SU-DHL-6 (cell line): Measurements from ENCODE around the gene LRRC25.

Experiments
- H2AFZ ChIP-seq: fragments of 200-600 bp; sonication (generic); 2 replicates; pipeline ENCODE4 v1.6.1; 2014; ENCODE audit warnings: low read depth, mild to moderate bottlenecking, moderate library complexity, mixed read lengths, antibody characterized with exemption, low read length; ENCODE audit not compliant: severe bottlenecking
- H3F3A ChIP-seq: fragments of 200-600 bp; shearing (Covaris generic); 2 replicates; pipeline ENCODE4 v1.6.0; 2016; ENCODE audit warnings: antibody characterized with exemption, mild to moderate bottlenecking; ENCODE audit not compliant: insufficient read depth
- H3K27ac ChIP-seq: fragments of 200-600 bp; sonication (generic); 2 replicates; pipeline ENCODE4 v1.5.1; 2016; ENCODE audit warnings: low read depth, mild to moderate bottlenecking, low read length, moderate library complexity, mixed read lengths
- H3K27me3 ChIP-seq: fragments of 200-600 bp; sonication (generic), shearing (Covaris generic); 2 replicates; pipeline ENCODE4 v1.6.0; 2014; ENCODE audit warnings: mild to moderate bottlenecking, low read length
- H3K36me3 ChIP-seq: fragments of 200-600 bp; sonication (generic); 2 replicates; pipeline ENCODE4 v1.6.1; 2014; ENCODE audit warnings: mild to moderate bottlenecking, low read length, mixed read lengths
- H3K4me2 ChIP-seq: fragments of 300-600, 200-600 bp; shearing (Covaris generic), sonication (generic); 2 replicates; pipeline ENCODE4 v1.6.0; 2014; ENCODE audit warnings: low read length, low read depth, mild to moderate bottlenecking; ENCODE audit not compliant: poor library complexity, severe bottlenecking
- H3K4me3 ChIP-seq: fragments of 200-600 bp; sonication (generic); 2 replicates; pipeline ENCODE4 v1.5.1; 2014; ENCODE audit warnings: antibody characterized with exemption, low read length, mild to moderate bottlenecking, mixed read lengths; ENCODE audit not compliant: insufficient read depth, poor library complexity, severe bottlenecking
- H3K79me2 ChIP-seq: fragments of 200-600 bp; sonication (generic); 2 replicates; pipeline ENCODE4 v1.6.1; 2014; ENCODE audit warnings: mild to moderate bottlenecking, low read length, moderate library complexity; ENCODE audit not compliant: insufficient read depth
- H3K9ac ChIP-seq: fragments of 200-600 bp; sonication (generic); 2 replicates; pipeline ENCODE4 v1.7.0; 2014; ENCODE audit warnings: mild to moderate bottlenecking, low read length
- H3K9me2 ChIP-seq: fragments of 200-600 bp; sonication (generic); replicated peaks from 2 replicates; pipeline ENCODE4 v1.6.1; 2014; ENCODE audit warnings: low read length; ENCODE audit not compliant: insufficient read depth
- H3K9me3 ChIP-seq: fragments of 200-600 bp; sonication (generic); 2 replicates; pipeline ENCODE4 v1.6.1; 2014; ENCODE audit warnings: low read length, mixed read lengths; ENCODE audit not compliant: insufficient read depth
- H4K20me1 ChIP-seq: fragments of 200-600 bp; sonication (generic); 2 replicates; pipeline ENCODE4 v1.6.1; 2014; ENCODE audit warnings: low read depth, mild to moderate bottlenecking, antibody characterized with exemption, low read length, moderate library complexity, mixed read lengths
- EZH2phosphoT487 ChIP-seq: fragments of 200-600 bp; sonication (generic), shearing (Covaris generic); conservative IDR thresholded peaks from 2 replicates; pipeline ENCODE4 v1.6.1; 2018; ENCODE audit warnings: mild to moderate bottlenecking, antibody characterized with exemption, low read length, moderate library complexity, mixed read lengths
- TF ChIP-seq, protein P1 (sequence below): fragments of 200-600 bp; sonication (generic); IDR thresholded peaks from one replicate; pipeline ENCODE4 v1.5.1; 2017; ENCODE audit warnings: antibody characterized with exemption, mild to moderate bottlenecking, low read length, moderate library complexity; ENCODE audit not compliant: insufficient read depth, poor library complexity, severe bottlenecking

The LRRC25 gene

GRCh38 chr19:18380843-18381242 is 16.6 kb downstream of the LRRC25 start:
- Histone ChIP-seq H2AFZ (no peak overlapping the region), H4K20me1 (no peaks in the 10 kb centered on the region), H3K27me3 (no peaks in the 10 kb centered on the region), H3K9ac (no peak overlapping the region), H3K4me3 (no peak overlapping the region), H3K4me2 (no peak overlapping the region), H3F3A (no peaks in the 10 kb centered on the region), H3K9me3 (no peaks in the 10 kb centered on the region), H3K27ac (no peak overlapping the region), H3K79me2 (no peaks in the 10 kb centered on the region), H3K9me2 (no peaks in the 10 kb centered on the region), H3K36me3 (no peaks in the 10 kb centered on the region)
- no peak for TF ChIP-seq EZH2phosphoT487
- TF ChIP-seq, protein P1, sequence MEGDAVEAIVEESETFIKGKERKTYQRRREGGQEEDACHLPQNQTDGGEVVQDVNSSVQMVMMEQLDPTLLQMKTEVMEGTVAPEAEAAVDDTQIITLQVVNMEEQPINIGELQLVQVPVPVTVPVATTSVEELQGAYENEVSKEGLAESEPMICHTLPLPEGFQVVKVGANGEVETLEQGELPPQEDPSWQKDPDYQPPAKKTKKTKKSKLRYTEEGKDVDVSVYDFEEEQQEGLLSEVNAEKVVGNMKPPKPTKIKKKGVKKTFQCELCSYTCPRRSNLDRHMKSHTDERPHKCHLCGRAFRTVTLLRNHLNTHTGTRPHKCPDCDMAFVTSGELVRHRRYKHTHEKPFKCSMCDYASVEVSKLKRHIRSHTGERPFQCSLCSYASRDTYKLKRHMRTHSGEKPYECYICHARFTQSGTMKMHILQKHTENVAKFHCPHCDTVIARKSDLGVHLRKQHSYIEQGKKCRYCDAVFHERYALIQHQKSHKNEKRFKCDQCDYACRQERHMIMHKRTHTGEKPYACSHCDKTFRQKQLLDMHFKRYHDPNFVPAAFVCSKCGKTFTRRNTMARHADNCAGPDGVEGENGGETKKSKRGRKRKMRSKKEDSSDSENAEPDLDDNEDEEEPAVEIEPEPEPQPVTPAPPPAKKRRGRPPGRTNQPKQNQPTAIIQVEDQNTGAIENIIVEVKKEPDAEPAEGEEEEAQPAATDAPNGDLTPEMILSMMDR, result no peak

GRCh38 chr19:18379803-18380747 is 17.3 kb downstream of the LRRC25 start:
- Histone ChIP-seq H3K9ac (no peak overlapping the region), H4K20me1 (no peaks in the 10 kb centered on the region), H3K9me3 (no peaks in the 10 kb centered on the region), H3K27me3 (no peaks in the 10 kb centered on the region), H2AFZ (no peak overlapping the region), H3K79me2 (no peaks in the 10 kb centered on the region), H3K4me3 (no peak overlapping the region), H3K9me2 (no peaks in the 10 kb centered on the region), H3K36me3 (no peaks in the 10 kb centered on the region), H3K4me2 (no peak overlapping the region), H3K27ac (no peak overlapping the region), H3F3A (no peaks in the 10 kb centered on the region)
- TF ChIP-seq EZH2phosphoT487, result no peak
- TF ChIP-seq, protein P1, result no peak

- Histone ChIP-seq H3K9ac (no peak overlapping the region), H3K4me3 (no peak overlapping the region), H3F3A (no peaks in the 10 kb centered on the region), H3K36me3 (no peaks in the 10 kb centered on the region), H2AFZ (no peak overlapping the region), H3K27me3 (no peaks in the 10 kb centered on the region), H3K9me2 (no peaks in the 10 kb centered on the region), H3K79me2 (no peaks in the 10 kb centered on the region), H3K4me2 (no peak overlapping the region), H4K20me1 (no peaks in the 10 kb centered on the region), H3K27ac (no peak overlapping the region), H3K9me3 (no peaks in the 10 kb centered on the region)
- TF ChIP-seq EZH2phosphoT487, result no peak
- TF ChIP-seq, protein P1, result no peak
These were observed 20.4 kb downstream of the LRRC25 start for GRCh38 chr19:18377026-18377425.
